ENCODE data around the gene C2.
"Not testable (repeated sequence)": the region's sequence is repeated elsewhere in the genome, so short reads cannot be mapped to it uniquely, and the experiment has no call there.

C2 gene

DNA sequence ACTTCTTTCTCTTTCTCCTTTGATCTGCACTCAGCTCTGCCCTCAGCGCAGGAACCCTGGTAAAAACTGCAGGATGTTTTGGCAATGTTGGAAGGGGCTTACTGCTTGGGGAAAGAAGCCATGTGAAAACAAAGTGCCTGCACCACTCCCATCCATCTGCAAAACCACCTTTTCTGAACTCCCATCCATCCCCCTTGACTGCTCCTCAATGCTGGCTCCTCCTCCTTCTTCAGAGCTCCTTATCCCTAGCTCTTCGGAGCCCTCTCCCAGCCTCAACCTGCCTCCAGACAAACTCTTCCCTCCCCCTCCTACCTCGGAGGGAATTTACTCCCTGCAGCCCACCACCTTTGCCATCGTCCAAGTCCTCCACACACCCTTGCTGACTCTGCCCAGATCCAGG is 21.4 kb upstream of the C2 start:
- Mint-ChIP-seq H3K27ac (no peak overlapping the region), H3K27me3 (ENCODE audit: low read depth) (peaks cover 14% of the 10 kb centered on the region), H3K4me1 (ENCODE audit: low read depth) (peaks cover 16% of the 10 kb centered on the region), H3K4me3 (no peak overlapping the region), H3K36me3 (ENCODE audit: low read depth) (no peaks in the 10 kb centered on the region), H3K9me3 (no peaks in the 10 kb centered on the region)

DNA sequence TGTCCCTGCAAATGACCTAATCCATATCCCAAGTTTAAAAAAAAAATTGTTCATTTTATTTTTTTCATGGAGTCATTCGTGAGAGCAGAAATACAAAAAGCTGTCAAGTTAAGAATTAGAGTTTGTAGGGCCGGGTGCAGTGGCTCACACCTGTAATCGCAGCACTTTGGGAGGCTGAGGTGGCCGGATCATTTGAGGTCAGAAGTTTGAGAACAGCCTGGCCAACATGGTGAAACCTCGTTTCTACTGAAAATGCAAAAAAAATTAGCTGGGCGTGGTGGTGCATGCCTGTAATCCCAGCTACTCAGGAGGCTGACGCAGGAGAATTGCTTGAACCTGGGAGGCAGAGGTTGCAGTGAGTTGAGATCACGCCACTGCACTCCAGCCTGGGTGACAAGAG is 20.8 kb upstream of the C2 start:
- H3K9me3 Mint-ChIP-seq; H3K36me3 Mint-ChIP-seq (ENCODE audit: low read depth); H3K27ac Mint-ChIP-seq; H3K4me3 Mint-ChIP-seq: not testable (repeated sequence)
- peaks cover 14% of the 10 kb centered on the region for H3K27me3 Mint-ChIP-seq (ENCODE audit: low read depth)
- peaks cover 16% of the 10 kb centered on the region for H3K4me1 Mint-ChIP-seq (ENCODE audit: low read depth)

DNA sequence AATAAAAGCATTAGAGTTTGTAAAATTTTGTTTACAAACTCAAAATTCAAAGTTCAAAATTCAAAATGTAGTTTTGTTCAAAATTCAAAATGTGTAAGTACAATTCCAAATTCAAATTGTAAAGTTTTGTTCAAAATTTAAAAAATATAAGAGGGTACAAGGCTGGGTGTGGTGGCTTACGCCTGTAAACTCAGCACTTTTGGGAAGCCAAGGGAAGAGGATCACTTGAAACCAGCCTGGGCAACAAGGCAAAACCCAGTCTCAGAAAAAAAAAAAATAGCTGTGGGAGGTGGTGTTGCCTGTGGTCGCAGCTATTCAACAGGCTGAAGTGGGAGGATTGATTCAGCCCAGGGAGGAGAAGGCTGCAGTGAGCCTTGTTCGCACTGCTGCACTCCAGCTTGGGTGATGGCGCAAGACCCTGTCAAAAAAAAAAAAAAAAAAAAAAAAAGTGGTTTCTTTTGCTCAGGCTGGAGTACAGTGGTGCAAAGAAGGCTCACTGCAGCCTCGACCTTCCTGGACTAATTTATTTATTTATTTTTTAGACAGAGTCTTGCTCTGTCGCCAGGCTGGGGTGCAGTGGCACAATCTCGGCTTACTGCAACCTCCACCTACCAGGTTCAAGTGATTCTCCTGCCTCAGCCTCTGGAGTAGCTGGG is 20.2 kb upstream of the C2 start:
- no peaks in the 10 kb centered on the region for H3K36me3 Mint-ChIP-seq (ENCODE audit: low read depth)
- H3K4me3 Mint-ChIP-seq = no peak overlapping the region
- H3K27me3 Mint-ChIP-seq (ENCODE audit: low read depth) = peaks cover 14% of the 10 kb centered on the region
- no peaks in the 10 kb centered on the region for H3K9me3 Mint-ChIP-seq
- H3K4me1 Mint-ChIP-seq (ENCODE audit: low read depth) = peaks cover 17% of the 10 kb centered on the region
- H3K27ac Mint-ChIP-seq = no peak overlapping the region

DNA sequence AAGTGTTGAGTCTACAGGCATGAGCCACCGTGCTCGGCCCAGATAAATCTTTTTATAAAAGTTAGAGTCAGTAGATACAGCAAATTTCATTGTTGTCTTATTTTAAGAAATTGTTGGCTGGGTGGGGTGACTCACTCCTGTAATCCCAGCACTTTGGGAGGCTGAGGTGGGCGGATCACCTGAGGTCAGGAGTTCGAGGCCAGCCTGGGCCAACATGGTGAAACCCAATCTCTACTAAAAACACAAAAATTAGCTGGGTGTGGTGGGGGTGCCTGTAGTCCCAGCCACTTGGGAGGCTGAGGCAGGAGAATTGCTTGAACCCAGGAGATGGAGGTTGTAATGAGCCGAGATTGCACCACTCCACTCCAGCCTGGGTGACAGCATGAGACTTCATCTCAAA is 19.3 kb upstream of the C2 start:
- H3K27me3 Mint-ChIP-seq (ENCODE audit: low read depth); H3K27ac Mint-ChIP-seq; H3K36me3 Mint-ChIP-seq (ENCODE audit: low read depth); H3K9me3 Mint-ChIP-seq; H3K4me3 Mint-ChIP-seq: not testable (repeated sequence)
- H3K4me1 Mint-ChIP-seq (ENCODE audit: low read depth) = peaks cover 11% of the 10 kb centered on the region

DNA sequence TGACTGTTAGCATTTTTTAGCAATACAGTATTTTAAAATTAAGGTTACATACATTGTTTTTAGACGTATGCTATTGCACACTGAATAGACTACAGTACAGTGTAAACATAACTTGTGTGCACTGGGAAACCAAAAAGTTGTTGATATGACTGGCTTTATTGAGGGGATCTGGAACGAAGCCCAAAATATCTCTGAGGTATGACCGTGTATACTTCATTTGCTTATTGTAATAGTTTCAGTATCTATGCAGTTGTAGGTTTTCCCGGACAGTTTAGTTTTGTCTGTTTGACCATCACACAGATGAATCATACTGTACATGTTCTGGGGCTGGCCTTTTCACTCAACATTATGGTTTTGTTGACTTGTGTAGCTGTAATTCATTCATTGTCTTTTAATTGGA is 18.7 kb upstream of the C2 start:
- H3K36me3 Mint-ChIP-seq (ENCODE audit: low read depth) = no peaks in the 10 kb centered on the region
- no peak overlapping the region for H3K27ac Mint-ChIP-seq
- no peaks in the 10 kb centered on the region for H3K9me3 Mint-ChIP-seq
- H3K27me3 Mint-ChIP-seq (ENCODE audit: low read depth) = peaks cover 8% of the 10 kb centered on the region
- H3K4me3 Mint-ChIP-seq = no peak overlapping the region
- peaks cover 11% of the 10 kb centered on the region for H3K4me1 Mint-ChIP-seq (ENCODE audit: low read depth)

DNA sequence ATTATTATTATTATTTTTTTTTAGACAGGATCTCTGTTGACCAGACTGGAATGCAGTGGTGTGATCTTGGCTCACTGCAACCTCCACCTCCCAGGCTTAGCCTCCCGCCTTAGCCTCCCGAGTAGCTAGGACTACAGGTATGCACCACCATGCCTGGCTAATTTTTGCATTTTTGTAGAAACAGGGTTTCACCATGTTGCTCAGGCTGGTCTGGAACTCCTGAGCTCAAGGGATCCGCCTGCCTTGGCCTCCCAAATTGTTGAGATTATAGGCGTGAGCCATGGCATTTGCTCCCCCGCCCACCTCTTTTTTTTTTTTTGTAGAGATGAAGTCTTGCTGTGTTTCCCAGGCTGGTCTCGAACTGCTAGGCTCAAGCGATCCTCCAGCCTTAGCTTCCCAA is 18.2 kb upstream of the C2 start:
- H3K4me1 Mint-ChIP-seq (ENCODE audit: low read depth) = peaks cover 11% of the 10 kb centered on the region
- H3K27me3 Mint-ChIP-seq (ENCODE audit: low read depth); H3K36me3 Mint-ChIP-seq (ENCODE audit: low read depth); H3K27ac Mint-ChIP-seq; H3K9me3 Mint-ChIP-seq; H3K4me3 Mint-ChIP-seq: not testable (repeated sequence)

DNA sequence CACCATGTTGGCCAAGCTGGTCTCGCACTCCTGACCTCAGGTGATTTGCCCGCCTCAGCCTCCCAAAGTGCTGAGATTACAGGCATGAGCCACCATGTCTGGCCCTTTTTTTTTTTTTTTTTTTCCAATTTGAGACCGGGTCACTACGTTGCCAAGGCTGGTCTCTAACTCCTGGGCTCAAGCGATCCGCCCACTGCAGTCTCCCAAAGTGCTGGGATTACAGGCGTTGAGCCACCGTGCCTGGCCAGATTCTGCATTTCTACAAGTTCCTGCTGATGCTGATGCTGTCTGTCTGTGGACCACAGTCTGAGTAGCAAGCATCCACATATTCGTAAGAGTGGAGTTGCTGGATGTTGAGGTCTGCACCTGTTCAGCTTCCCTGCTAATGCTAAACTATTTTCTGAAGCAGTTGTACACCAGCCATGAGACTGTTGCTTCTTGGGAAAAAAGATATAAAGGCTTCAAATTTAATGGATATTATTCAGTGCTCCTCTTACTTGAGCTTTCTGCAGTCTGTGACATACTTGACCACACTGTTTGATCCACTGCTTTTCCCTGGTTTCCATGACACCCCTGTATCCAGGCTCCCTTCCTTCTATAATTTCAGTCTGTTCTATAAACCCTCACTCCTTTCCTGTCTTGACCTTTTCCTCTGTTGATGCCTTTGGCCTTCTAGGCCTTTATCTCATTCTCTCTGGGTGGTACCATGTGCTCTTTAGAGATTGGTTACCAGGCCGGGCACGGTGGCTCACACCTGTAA is 15.5 kb upstream of the C2 start:
- peaks cover 5% of the 10 kb centered on the region for H3K4me1 Mint-ChIP-seq (ENCODE audit: low read depth)
- peaks cover 5% of the 10 kb centered on the region for H3K27me3 Mint-ChIP-seq (ENCODE audit: low read depth)
- no peaks in the 10 kb centered on the region for H3K36me3 Mint-ChIP-seq (ENCODE audit: low read depth)
- peak overlapping the region; percentile 15 for H3K27ac Mint-ChIP-seq
- H3K9me3 Mint-ChIP-seq = no peaks in the 10 kb centered on the region
- no peak overlapping the region for H3K4me3 Mint-ChIP-seq

DNA sequence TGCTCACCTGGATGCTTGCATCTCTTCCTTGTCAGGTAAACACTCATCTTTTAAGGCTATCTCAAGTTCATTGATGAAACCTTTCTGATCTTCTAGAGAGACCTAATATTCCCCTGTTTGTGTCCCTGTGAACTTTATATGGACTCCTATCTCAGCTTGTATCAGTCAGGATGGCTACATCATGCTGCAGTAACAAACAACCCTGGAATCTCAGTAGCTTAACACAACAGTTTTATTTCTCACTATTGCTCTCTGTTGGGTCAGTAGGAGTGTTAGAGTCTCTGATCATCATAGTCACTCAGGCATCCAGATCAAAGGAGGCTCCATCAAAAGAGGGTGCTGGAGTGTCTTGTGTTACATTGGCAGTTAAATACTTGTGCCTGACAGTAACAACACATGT is 12.2 kb upstream of the C2 start:
- H3K27me3 Mint-ChIP-seq (ENCODE audit: low read depth) = peaks cover 5% of the 10 kb centered on the region
- no peaks in the 10 kb centered on the region for H3K9me3 Mint-ChIP-seq
- H3K4me1 Mint-ChIP-seq (ENCODE audit: low read depth) = peaks cover 3% of the 10 kb centered on the region
- H3K4me3 Mint-ChIP-seq = no peak overlapping the region
- no peak overlapping the region for H3K27ac Mint-ChIP-seq
- H3K36me3 Mint-ChIP-seq (ENCODE audit: low read depth) = no peaks in the 10 kb centered on the region

DNA sequence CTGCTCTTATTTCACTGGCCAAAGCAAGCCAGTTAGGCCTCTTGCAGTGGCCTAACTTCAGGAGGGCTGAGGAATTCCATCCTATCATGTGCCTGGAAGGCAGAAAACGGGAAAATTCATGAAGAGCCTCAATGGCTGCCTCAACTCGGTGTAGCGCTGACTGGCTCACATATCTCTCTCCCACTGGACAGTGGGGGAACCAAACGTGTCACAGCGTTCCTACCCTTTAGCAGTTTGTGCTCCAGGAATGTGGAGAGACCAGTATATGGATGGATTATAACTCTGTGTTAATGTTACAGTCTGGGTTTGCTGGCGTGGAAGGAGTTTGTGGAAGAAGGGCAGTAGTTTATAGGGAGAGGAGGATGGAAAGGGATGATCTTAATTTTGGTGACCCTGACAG is 11.8 kb upstream of the C2 start:
- H3K4me1 Mint-ChIP-seq (ENCODE audit: low read depth) = peaks cover 3% of the 10 kb centered on the region
- H3K27ac Mint-ChIP-seq = no peak overlapping the region
- H3K4me3 Mint-ChIP-seq = no peak overlapping the region
- peaks cover 5% of the 10 kb centered on the region for H3K27me3 Mint-ChIP-seq (ENCODE audit: low read depth)
- H3K36me3 Mint-ChIP-seq (ENCODE audit: low read depth) = no peaks in the 10 kb centered on the region
- H3K9me3 Mint-ChIP-seq = no peaks in the 10 kb centered on the region

DNA sequence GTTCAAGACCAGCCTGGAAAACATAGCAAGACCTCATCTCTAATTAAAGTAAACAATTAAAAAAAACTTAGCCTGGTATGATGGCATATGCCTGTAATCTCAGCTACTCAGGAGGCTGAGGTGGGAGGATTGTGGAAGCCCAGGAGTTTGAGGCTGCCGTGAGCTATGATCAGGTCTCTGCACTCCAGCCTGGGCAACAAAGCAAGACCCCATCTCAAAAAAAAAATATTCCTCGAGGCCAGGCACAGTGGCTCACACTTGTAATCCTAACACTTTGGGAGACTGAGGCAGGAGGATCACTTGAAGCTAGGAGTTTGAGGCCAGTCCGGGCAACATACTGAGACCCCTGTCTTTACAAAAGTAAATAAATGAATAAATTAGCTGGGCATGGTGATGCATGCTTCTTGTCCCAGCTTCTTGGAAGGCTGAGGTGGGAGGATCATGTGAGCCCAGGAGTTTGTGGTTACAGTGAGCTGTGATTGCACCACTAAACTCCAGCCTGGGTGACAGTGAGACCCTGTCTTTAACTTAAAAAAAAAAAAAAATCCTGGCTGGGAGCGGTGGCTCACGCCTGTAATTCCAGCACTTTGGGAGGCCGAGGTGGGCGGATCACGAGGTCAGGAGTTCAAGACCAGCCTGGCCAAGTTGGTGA is 9.3 kb upstream of the C2 start:
- H3K4me1 Mint-ChIP-seq (ENCODE audit: low read depth) = no peaks in the 10 kb centered on the region
- H3K27ac Mint-ChIP-seq = no peak overlapping the region

DNA sequence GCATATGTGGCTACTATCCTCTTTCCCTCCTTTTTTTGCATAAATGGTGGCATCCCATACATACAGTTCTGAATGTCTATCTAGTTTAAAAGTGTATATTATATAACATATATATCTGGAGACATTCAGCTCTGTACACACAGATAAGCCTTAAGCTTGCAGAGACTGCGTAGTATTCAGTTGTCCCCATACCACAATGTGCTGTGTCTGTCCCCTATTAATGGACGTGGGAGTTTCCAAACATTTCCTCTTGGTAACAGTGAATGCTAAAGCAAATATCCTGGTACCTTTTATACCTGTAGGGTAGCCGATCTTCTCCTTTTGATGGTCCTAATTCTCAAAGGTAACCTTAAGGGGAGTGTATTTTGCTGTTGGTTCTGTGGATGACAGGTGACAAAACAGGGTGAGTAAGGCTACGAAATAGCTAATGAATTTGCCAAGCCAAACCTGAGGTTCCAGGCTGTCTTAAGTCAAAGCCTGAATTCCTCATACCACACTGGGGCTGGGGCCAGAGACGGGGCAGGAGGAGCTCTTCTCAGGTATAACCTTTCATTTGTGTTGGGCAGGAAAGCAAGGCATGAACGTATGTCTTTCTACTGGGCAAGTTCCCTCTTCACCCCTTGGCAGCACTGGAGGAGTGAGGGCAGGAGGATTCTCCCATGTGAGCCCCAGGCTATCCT is 7.8 kb upstream of the C2 start:
- Mint-ChIP-seq H3K4me1 (ENCODE audit: low read depth) (no peaks in the 10 kb centered on the region), H3K4me3 (no peak overlapping the region), H3K27ac (no peak overlapping the region), H3K9me3 (no peaks in the 10 kb centered on the region), H3K36me3 (ENCODE audit: low read depth) (no peaks in the 10 kb centered on the region), H3K27me3 (ENCODE audit: low read depth) (peaks cover 5% of the 10 kb centered on the region)

More for the DNA sequence above, 9.3 kb upstream of the C2 start:
- H3K27me3 Mint-ChIP-seq (ENCODE audit: low read depth) = peaks cover 5% of the 10 kb centered on the region
- H3K9me3 Mint-ChIP-seq = no peaks in the 10 kb centered on the region
- H3K4me3 Mint-ChIP-seq = no peak overlapping the region
- H3K36me3 Mint-ChIP-seq (ENCODE audit: low read depth) = no peaks in the 10 kb centered on the region

DNA sequence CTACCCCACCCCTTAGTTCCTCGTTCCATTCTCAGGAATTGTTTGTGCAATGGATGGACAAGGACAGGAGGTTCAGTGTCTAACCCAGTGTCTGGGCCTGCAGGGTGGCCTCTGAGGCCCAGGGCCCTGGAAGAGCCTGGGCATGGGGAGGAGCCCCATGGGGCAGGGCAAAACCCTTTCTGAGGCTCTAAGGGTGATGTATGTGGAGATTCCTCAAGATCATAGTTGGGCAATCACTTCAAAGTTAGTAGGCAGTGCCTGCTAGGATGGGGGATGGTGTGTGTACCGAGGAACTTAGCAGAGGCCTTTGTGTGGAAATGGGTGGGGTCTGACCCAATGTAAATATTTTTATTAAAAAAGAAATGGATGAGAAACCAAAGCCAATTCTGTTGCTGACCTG is 6.7 kb upstream of the C2 start:
- H3K4me1 Mint-ChIP-seq (ENCODE audit: low read depth) = no peaks in the 10 kb centered on the region
- H3K9me3 Mint-ChIP-seq = no peaks in the 10 kb centered on the region
- no peaks in the 10 kb centered on the region for H3K36me3 Mint-ChIP-seq (ENCODE audit: low read depth)
- H3K27me3 Mint-ChIP-seq (ENCODE audit: low read depth) = peaks cover 3% of the 10 kb centered on the region
- no peak overlapping the region for H3K27ac Mint-ChIP-seq
- no peak overlapping the region for H3K4me3 Mint-ChIP-seq

DNA sequence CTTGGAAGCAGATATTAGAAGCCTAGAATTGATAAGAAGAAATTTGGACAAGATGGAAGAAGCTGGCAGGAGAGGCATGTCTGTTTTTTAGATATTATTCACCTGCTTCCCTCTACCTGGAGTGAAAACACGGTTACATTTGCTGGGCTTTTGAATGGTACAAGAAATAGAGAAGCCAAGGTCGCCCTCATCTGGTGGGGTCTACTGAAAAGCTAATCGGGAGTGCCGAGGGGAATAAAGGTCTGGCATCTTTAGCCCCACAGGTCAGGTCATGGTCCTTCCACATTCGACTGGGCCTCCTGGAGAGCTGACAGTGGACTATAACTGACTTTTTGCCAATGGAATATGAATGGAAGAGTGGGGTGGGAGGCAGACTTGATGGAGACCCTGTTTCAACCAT is 4.6 kb upstream of the C2 start:
- no peak overlapping the region for H3K4me3 Mint-ChIP-seq
- H3K36me3 Mint-ChIP-seq (ENCODE audit: low read depth) = no peaks in the 10 kb centered on the region
- H3K27me3 Mint-ChIP-seq (ENCODE audit: low read depth) = no peaks in the 10 kb centered on the region
- H3K9me3 Mint-ChIP-seq = no peaks in the 10 kb centered on the region
- H3K4me1 Mint-ChIP-seq (ENCODE audit: low read depth) = no peaks in the 10 kb centered on the region
- H3K27ac Mint-ChIP-seq = no peak overlapping the region

DNA sequence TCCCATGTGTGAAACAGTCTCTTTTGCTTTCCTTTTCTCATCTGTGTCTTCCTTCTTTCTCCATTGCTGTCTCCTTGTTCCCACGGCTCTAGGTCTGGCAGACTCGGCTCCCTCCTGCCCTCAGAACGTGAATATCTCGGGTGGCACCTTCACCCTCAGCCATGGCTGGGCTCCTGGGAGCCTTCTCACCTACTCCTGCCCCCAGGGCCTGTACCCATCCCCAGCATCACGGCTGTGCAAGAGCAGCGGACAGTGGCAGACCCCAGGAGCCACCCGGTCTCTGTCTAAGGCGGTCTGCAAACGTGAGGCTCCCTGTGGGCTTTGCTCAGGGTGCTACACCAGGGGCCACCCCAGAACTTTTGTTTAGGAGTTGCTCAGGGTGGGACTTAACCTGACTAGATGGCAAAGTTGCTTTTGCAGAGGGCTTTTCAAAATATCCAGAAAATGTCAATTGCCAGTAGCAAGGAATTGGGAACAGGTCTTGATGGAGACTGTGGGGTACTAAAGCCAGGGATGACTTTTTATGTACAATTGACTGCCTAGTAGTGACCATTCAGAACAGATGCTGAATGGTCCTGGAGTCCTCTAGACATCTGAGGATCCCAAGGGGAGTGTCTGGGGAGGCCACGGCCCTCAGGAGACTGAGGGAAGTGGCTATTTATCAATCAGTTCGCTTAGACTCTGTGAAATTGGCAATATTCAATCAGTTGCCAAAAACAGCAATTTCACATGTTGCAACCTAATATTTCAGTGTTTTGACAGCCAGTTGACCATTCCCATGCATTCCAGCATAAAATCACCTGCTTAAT is 550 bp downstream of the C2 start:
- no peak overlapping the region for H3K4me3 Mint-ChIP-seq
- no peaks in the 10 kb centered on the region for H3K9me3 Mint-ChIP-seq
- no peaks in the 10 kb centered on the region for H3K36me3 Mint-ChIP-seq (ENCODE audit: low read depth)
- no peaks in the 10 kb centered on the region for H3K27me3 Mint-ChIP-seq (ENCODE audit: low read depth)
- H3K27ac Mint-ChIP-seq = no peak overlapping the region
- no peaks in the 10 kb centered on the region for H3K4me1 Mint-ChIP-seq (ENCODE audit: low read depth)
